ENCODE measurements around the gene IL1RAP. TPM values are rescaled to one million over a fixed set of nuclear protein-coding genes. Genes with fewer than 3 reads are reported as not detected.

Gene IL1RAP
- total RNA-seq, 1 donor from 2014 or later = 8.2 TPM

GRCh38 chr3:190486533-190486864 lies 27.4 kb upstream of the IL1RAP start:
- H3K27ac Mint-ChIP-seq = no peak overlapping the region
- no peak for DNase-seq (ENCODE audit: extremely low spot score, unreplicated experiment)
- H3K4me1 Mint-ChIP-seq (ENCODE audit: unreplicated experiment) = peaks cover 9% of the 10 kb centered on the region
- peaks cover 22% of the 10 kb centered on the region for H3K27me3 Mint-ChIP-seq
- no peak for TF ChIP-seq CTCF (conservative IDR thresholded peaks at IDR 0.05)
- no peaks in the 10 kb centered on the region for H3K9me3 Mint-ChIP-seq
- H3K4me3 Mint-ChIP-seq = no peak overlapping the region
- no peaks in the 10 kb centered on the region for H3K36me3 Mint-ChIP-seq

DNA sequence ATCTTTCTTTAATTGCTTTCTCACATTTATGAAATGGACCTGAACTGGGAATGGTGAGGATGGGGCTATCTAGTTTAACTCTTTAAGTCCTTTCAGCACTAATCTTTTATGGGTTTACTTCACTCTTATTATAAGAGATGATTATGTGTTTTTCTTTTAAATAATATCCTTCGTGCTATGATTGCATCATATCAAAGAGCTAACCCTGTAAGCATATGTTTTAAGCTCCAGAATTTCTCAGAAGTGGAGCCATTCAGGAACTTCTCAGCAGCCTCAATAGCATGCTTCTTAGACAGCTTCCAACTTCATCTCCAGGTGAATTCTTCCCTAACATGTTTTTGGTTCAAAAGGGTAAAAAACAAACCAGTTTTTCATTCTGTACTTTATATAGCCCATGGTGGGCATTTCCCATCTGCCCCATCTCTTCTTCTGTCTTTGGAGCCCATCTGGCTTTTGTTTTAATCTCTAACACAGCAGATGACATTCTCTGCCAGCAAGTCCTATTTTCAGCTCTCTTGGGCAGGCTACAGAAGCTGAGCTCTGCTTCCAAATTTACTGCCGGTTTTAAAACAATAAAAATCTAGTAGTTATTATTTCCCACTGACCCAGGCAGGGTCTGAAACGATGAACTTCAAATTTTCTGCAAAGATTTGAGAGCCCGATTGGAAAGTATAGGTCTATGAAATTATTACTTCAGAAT lies 26.8 kb upstream of the IL1RAP start:
- DNase-seq (ENCODE audit: extremely low spot score, unreplicated experiment) = no peak
- H3K9me3 Mint-ChIP-seq = no peaks in the 10 kb centered on the region
- peaks cover 22% of the 10 kb centered on the region for H3K27me3 Mint-ChIP-seq
- TF ChIP-seq CTCF (conservative IDR thresholded peaks at IDR 0.05) = no peak
- H3K36me3 Mint-ChIP-seq = no peaks in the 10 kb centered on the region
- H3K4me1 Mint-ChIP-seq (ENCODE audit: unreplicated experiment) = peaks cover 9% of the 10 kb centered on the region
- H3K27ac Mint-ChIP-seq = no peak overlapping the region
- H3K4me3 Mint-ChIP-seq = no peak overlapping the region

DNA sequence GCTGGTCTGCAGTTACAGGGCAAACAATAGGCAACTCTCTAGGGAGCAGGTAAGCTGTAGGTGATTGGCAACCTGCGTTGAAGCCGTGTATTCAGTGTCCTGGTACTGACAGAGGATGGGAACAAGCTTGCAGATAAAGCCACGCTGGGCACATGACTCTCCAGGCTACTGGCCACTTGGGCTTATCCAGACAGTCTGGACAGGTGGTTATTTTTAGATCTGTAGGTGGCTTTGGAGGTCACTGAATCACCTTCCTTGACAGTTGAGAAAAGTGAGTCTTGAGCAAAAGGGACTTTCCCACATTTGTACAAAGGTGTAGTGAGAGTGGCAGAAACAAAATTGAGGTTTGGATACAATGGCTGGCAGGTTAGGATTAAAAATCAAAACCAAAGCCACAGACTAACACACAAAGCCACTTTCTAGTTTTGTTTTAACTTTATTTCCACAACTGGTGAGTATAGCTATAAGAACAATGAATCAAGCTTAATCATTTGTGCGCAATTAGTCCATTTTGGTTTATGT lies 22.3 kb upstream of the IL1RAP start:
- no peak for DNase-seq (ENCODE audit: extremely low spot score, unreplicated experiment)
- Mint-ChIP-seq H3K9me3 (no peaks in the 10 kb centered on the region), H3K27me3 (peaks cover 16% of the 10 kb centered on the region), H3K4me1 (ENCODE audit: unreplicated experiment) (no peaks in the 10 kb centered on the region), H3K27ac (no peak overlapping the region), H3K36me3 (no peaks in the 10 kb centered on the region), H3K4me3 (no peak overlapping the region)
- TF ChIP-seq CTCF (conservative IDR thresholded peaks at IDR 0.05) = no peak

DNA sequence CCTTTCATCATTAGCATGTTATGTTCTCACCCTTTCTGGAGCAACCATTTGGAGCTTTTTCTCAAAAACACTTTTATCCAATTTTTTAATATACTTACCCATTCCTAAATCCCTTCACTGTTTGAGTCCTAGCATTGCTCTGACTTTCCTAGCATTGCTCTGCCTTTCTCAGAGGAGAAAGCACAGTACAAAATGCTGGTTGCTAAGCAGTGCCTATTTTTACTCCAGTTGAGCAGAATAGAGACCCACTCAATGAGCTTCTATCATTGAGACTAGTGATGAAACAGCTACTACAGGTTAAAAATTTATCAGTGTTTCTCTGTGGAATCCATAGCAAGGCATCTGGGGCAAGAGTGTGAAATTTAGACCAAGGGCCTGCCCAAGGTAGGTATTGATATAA lies 21.8 kb upstream of the IL1RAP start:
- H3K27me3 Mint-ChIP-seq = peaks cover 14% of the 10 kb centered on the region
- H3K4me1 Mint-ChIP-seq (ENCODE audit: unreplicated experiment) = no peaks in the 10 kb centered on the region
- H3K27ac Mint-ChIP-seq = no peak overlapping the region
- H3K4me3 Mint-ChIP-seq = no peak overlapping the region
- no peaks in the 10 kb centered on the region for H3K36me3 Mint-ChIP-seq
- no peak for TF ChIP-seq CTCF (conservative IDR thresholded peaks at IDR 0.05)
- no peak for DNase-seq (ENCODE audit: extremely low spot score, unreplicated experiment)
- H3K9me3 Mint-ChIP-seq = no peaks in the 10 kb centered on the region

DNA sequence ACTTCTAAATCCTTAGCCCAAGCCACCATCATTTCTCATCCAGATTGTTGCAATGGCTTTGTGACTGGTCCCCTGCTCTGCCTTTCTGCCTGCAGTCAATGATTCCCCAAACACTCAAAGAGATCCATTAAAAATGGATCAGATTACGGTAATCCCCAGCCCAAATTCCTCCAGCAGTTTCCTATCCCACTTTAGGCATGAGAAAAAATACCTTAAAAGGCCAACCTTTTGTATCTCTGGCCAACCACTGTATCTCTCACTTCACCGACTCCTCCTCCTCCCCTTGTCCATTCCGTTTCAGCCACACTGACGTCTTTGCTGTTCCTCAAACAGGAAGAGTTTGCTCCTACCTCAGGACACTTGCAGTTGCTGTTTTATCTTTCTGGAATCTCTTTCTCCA lies 20.9 kb upstream of the IL1RAP start:
- H3K27ac Mint-ChIP-seq = no peak overlapping the region
- no peak for TF ChIP-seq CTCF (conservative IDR thresholded peaks at IDR 0.05)
- no peak for DNase-seq (ENCODE audit: extremely low spot score, unreplicated experiment)
- H3K9me3 Mint-ChIP-seq = no peaks in the 10 kb centered on the region
- H3K4me1 Mint-ChIP-seq (ENCODE audit: unreplicated experiment) = no peaks in the 10 kb centered on the region
- no peaks in the 10 kb centered on the region for H3K36me3 Mint-ChIP-seq
- H3K4me3 Mint-ChIP-seq = no peak overlapping the region
- peaks cover 12% of the 10 kb centered on the region for H3K27me3 Mint-ChIP-seq
